Pancreas (tissue), 10 donors: ENCODE measurements around the gene CLEC10A. TPM values are rescaled to one million over a fixed set of nuclear protein-coding genes. Genes with fewer than 3 reads are reported as not detected.
A peak's percentile ranks its signal among the peaks of the same experiment; 100 is the strongest.
"Not testable (repeated sequence)": the region's sequence is repeated elsewhere in the genome, so short reads cannot be mapped to it uniquely, and the experiment has no call there.

Experiments
- ATAC-seq, 4 donors: fragments of 200-7000 bp; cut with Tn5 transposase; one replicate each; pipeline versions ENCODE4 v1.8.0 to v1.9.1; 2020; ENCODE audit warnings: mild to moderate bottlenecking in 4 of 4, moderate library complexity in 4 of 4
- DNase-seq, 6 donors: peaks; one replicate each; pipeline ENCODE4 v3.0.0-alpha.2; 2020
- FAIRE-seq: peaks from 2 replicates; lab custom pipeline; 2012; peaks lifted over from hg19 to GRCh38; lab: Jason Lieb, UNC
- H3K27ac ChIP-seq, 4 donors: fragments of 200-600 bp; sonication (generic); 1 replicate in 3 of 4; 2 replicates in 1 of 4; pipeline versions ENCODE4 v1.5.0 to v1.8.0; 2020
- H3K27me3 ChIP-seq, 4 donors: fragments of 200-600 bp; one replicate each; pipeline ENCODE4 v1.8.0; 2021
- H3K36me3 ChIP-seq, 3 donors: fragments of 200-600 bp; sonication (generic) in 1 of 3; one replicate each; pipeline versions ENCODE4 v1.5.0 to v1.8.0; 2020 to 2021
- H3K4me1 ChIP-seq, 3 donors: fragments of 200-600 bp; one replicate each; pipeline ENCODE4 v1.8.0; 2021
- H3K4me3 ChIP-seq, 4 donors: fragments of 200-600 bp; sonication (generic) in 2 of 4; one replicate each; pipeline versions ENCODE4 v1.5.0 to v1.8.0; 2020 to 2021
- H3K9me3 ChIP-seq, 4 donors: fragments of 200-600 bp; one replicate each; pipeline ENCODE4 v1.8.0; 2021
- CTCF ChIP-seq, 4 donors: fragments of 200-600 bp; sonication (generic) in 3 of 4; IDR thresholded peaks; one replicate each; pipeline versions ENCODE4 v1.5.0 to v1.8.0; 2021; ENCODE audit warnings: antibody characterized with exemption in 4 of 4
- WGBS, 2 donors: extraction: QIAGEN DNeasy Blood & Tissue Kit; methylation state at CpG; one replicate each; pipeline ENCODE4 v1.1.7; 2013; 5-methylcytosine and 5-hydroxymethylcytosine counted together
- intact Hi-C, 3 donors: fragments of 100-400 bp; cut with DNase I; formaldehyde crosslinking; loops; one replicate each; pipeline versions ENCODE4 v1.11.1 to v1.14.2; 2022
- polyA plus RNA-seq, 2 donors: library from polyadenylated mRNA; stranded (reverse); fragments of 200-250 nt; gene quantifications; one replicate each; pipeline ENCODE4 v1.2.3, GENCODE V29; 2013
- total RNA-seq, 6 donors: library from RNA; stranded (reverse); fragmentation: NEBNext Ultra II Directional in 4 of 6; extraction: Animal tissue kit (Norgen Biotek cat#: 25700) in 4 of 6; gene quantifications; one replicate each; pipeline versions ENCODE4 v1.2.1 to v1.2.4, GENCODE V29; 2021 to 2023
- donor health status: healthy with polysubstance abuse.
- donor health status: DM: no; HTN: no; CAD: no; lungs with moderate emphysema.
- donor health status: DM: no; HTN: no; CAD: no.
- donor health status: control.
- donor health status: control.
- donor health status: Bipolar disorder and iron deficiency.
- donor health status: DM: yes; HTN: yes; CAD: no.
- donor health status: DM: no; HTN: no; CAD: no.
- donor health status: DM: no; HTN: no; CAD: no.
- donor health status: DM: yes; HTN: yes; CAD: no.

Gene CLEC10A
- total and polyA plus RNA-seq, 8 donors = 0.28 to 3.6 (median 1.3) TPM; not detected in 1

GRCh38 chr17:7123844-7124243 lies 43.8 kb upstream of the CLEC10A start:
- Histone ChIP-seq H3K4me1 (no peaks in the 10 kb centered on the region), H3K27ac (no peak overlapping the region), H3K4me3 (no peak overlapping the region), H3K36me3 (no peaks in the 10 kb centered on the region), H3K27me3 (no peaks in the 10 kb centered on the region), H3K9me3 (no peaks in the 10 kb centered on the region)
- intact Hi-C loops = no loop called here
- TF ChIP-seq CTCF (IDR thresholded peaks at IDR 0.05) = no peak
- ATAC-seq = no peak
- WGBS, 2 donors = 74 to 80% methylated on average over 4 of the region's 4 CpGs
- FAIRE-seq = no peak
- DNase-seq = no peak

- no peaks in the 10 kb centered on the region for H3K36me3 ChIP-seq
- intact Hi-C loops = no loop called here
- no peaks in the 10 kb centered on the region for H3K9me3 ChIP-seq
- no peak for TF ChIP-seq CTCF (IDR thresholded peaks at IDR 0.05)
- 32 to 38% methylated on average over 4 of the region's 4 CpGs for WGBS, 2 donors
- H3K27ac ChIP-seq = no peak overlapping the region
- no peak for ATAC-seq
- FAIRE-seq = no peak
- H3K27me3 ChIP-seq = no peaks in the 10 kb centered on the region
- no peak overlapping the region for H3K4me3 ChIP-seq
- DNase-seq = no peak
- H3K4me1 ChIP-seq = no peaks in the 10 kb centered on the region
These were observed 42.3 kb upstream of the CLEC10A start for GRCh38 chr17:7122381-7122780.

GRCh38 chr17:7120635-7121034 lies 40.6 kb upstream of the CLEC10A start:
- peak overlapping the region in 1 of 4 donors; percentile 37 for H3K27ac ChIP-seq
- ATAC-seq (peak in 2 of 4 donors; percentile 54 to 71), DNase-seq (peak in 1 of 6 donors; percentile 17)
- H3K4me1 ChIP-seq, FAIRE-seq, H3K36me3 ChIP-seq, H3K9me3 ChIP-seq, intact Hi-C loops, H3K4me3 ChIP-seq, H3K27me3 ChIP-seq: not testable (repeated sequence)
- 69 to 77% methylated on average over 12 of the region's 12 CpGs for WGBS, 2 donors

- H3K27me3 ChIP-seq = no peaks in the 10 kb centered on the region
- ATAC-seq (no peak), DNase-seq (no peak), FAIRE-seq (no peak)
- H3K4me1 ChIP-seq = no peaks in the 10 kb centered on the region
- H3K36me3 ChIP-seq = no peaks in the 10 kb centered on the region
- H3K27ac ChIP-seq = no peak overlapping the region
- no peak overlapping the region for H3K4me3 ChIP-seq
- WGBS, 2 donors = 46 to 58% methylated on average over 2 of the region's 2 CpGs
- no peak for TF ChIP-seq CTCF (IDR thresholded peaks at IDR 0.05)
- H3K9me3 ChIP-seq = no peaks in the 10 kb centered on the region
- intact Hi-C loops = no loop called here
These were observed 40.1 kb upstream of the CLEC10A start for GRCh38 chr17:7120123-7120522.

- FAIRE-seq (no peak), ATAC-seq (no peak), DNase-seq (peak in 1 of 6 donors; percentile 30)
- Histone ChIP-seq H3K27ac (no peak overlapping the region), H3K4me3 (no peak overlapping the region), H3K36me3 (no peaks in the 10 kb centered on the region), H3K27me3 (no peaks in the 10 kb centered on the region), H3K9me3 (no peaks in the 10 kb centered on the region), H3K4me1 (no peaks in the 10 kb centered on the region)
- intact Hi-C loops = no loop called here
- no peak for TF ChIP-seq CTCF (IDR thresholded peaks at IDR 0.05)
- 70 to 74% methylated on average over 11 of the region's 11 CpGs for WGBS, 2 donors
These were observed 39.3 kb upstream of the CLEC10A start for GRCh38 chr17:7119314-7119713.
